ENCODE data around the gene TBCD.

TBCD gene

GRCh38 chr17:82922646-82923045, 170.8 kb downstream of the TBCD start:
- in situ Hi-C loops (cut with MboI; ENCODE audit: low sequenced_read_pairs): no loop called here
- no peaks in the 10 kb centered on the region for H3K27me3 ChIP-seq (ENCODE audit: low read depth)
- H3K9me3 ChIP-seq: no peaks in the 10 kb centered on the region
- H3K4me1 ChIP-seq: no peaks in the 10 kb centered on the region
- no peak for DNase-seq (ENCODE audit: low spot score in 2 of 2)
- no peak overlapping the region for H3K4me3 ChIP-seq
- H3K36me3 ChIP-seq (replicated peaks): peaks cover 85% of the 10 kb centered on the region

GRCh38 chr17:82923366-82924113, 171.7 kb downstream of the TBCD start:
- no peaks in the 10 kb centered on the region for H3K27me3 ChIP-seq (ENCODE audit: low read depth)
- H3K4me1 ChIP-seq: no peaks in the 10 kb centered on the region
- H3K4me3 ChIP-seq: no peak overlapping the region
- H3K36me3 ChIP-seq (replicated peaks): peaks cover 85% of the 10 kb centered on the region
- no peaks in the 10 kb centered on the region for H3K9me3 ChIP-seq
- in situ Hi-C loops (cut with MboI; ENCODE audit: low sequenced_read_pairs): no loop called here
- DNase-seq (ENCODE audit: low spot score in 2 of 2): no peak

GRCh38 chr17:82924214-82924613, 172.3 kb downstream of the TBCD start:
- no peak for DNase-seq (ENCODE audit: low spot score in 2 of 2)
- H3K9me3 ChIP-seq: no peaks in the 10 kb centered on the region
- H3K27me3 ChIP-seq (ENCODE audit: low read depth): no peaks in the 10 kb centered on the region
- no peaks in the 10 kb centered on the region for H3K4me1 ChIP-seq
- peaks cover 85% of the 10 kb centered on the region for H3K36me3 ChIP-seq (replicated peaks)
- H3K4me3 ChIP-seq: no peak overlapping the region
- in situ Hi-C loops (cut with MboI; ENCODE audit: low sequenced_read_pairs): no loop called here

GRCh38 chr17:82924812-82925211, 172.9 kb downstream of the TBCD start:
- DNase-seq (ENCODE audit: low spot score in 2 of 2): no peak
- Histone ChIP-seq H3K4me3 (no peak overlapping the region), H3K4me1 (no peaks in the 10 kb centered on the region), H3K9me3 (no peaks in the 10 kb centered on the region), H3K27me3 (ENCODE audit: low read depth) (no peaks in the 10 kb centered on the region), H3K36me3 (replicated peaks) (peaks cover 85% of the 10 kb centered on the region)
- in situ Hi-C loops (cut with MboI; ENCODE audit: low sequenced_read_pairs): no loop called here

- Histone ChIP-seq H3K27me3 (ENCODE audit: low read depth) (no peaks in the 10 kb centered on the region), H3K36me3 (replicated peaks) (peaks cover 88% of the 10 kb centered on the region), H3K4me3 (no peak overlapping the region), H3K4me1 (no peaks in the 10 kb centered on the region), H3K9me3 (no peaks in the 10 kb centered on the region)
- in situ Hi-C loops (cut with MboI; ENCODE audit: low sequenced_read_pairs): no loop called here
- no peak for DNase-seq (ENCODE audit: low spot score in 2 of 2)
These were observed 173.5 kb downstream of the TBCD start for GRCh38 chr17:82925336-82925735.

GRCh38 chr17:82926081-82926480, 174.2 kb downstream of the TBCD start:
- Histone ChIP-seq H3K27me3 (ENCODE audit: low read depth) (no peaks in the 10 kb centered on the region), H3K9me3 (no peaks in the 10 kb centered on the region), H3K4me3 (no peak overlapping the region), H3K4me1 (no peaks in the 10 kb centered on the region), H3K36me3 (replicated peaks) (peaks cover 94% of the 10 kb centered on the region)
- no peak for DNase-seq (ENCODE audit: low spot score in 2 of 2)
- in situ Hi-C loops (cut with MboI; ENCODE audit: low sequenced_read_pairs): no loop called here

GRCh38 chr17:82926716-82927115, 174.9 kb downstream of the TBCD start:
- in situ Hi-C loops (cut with MboI; ENCODE audit: low sequenced_read_pairs): no loop called here
- H3K4me3 ChIP-seq: no peak overlapping the region
- no peaks in the 10 kb centered on the region for H3K9me3 ChIP-seq
- peaks cover 94% of the 10 kb centered on the region for H3K36me3 ChIP-seq (replicated peaks)
- no peaks in the 10 kb centered on the region for H3K27me3 ChIP-seq (ENCODE audit: low read depth)
- H3K4me1 ChIP-seq: no peaks in the 10 kb centered on the region
- DNase-seq (ENCODE audit: low spot score in 2 of 2): no peak

- no peak overlapping the region for H3K4me3 ChIP-seq
- no peak for DNase-seq (ENCODE audit: low spot score in 2 of 2)
- in situ Hi-C loops (cut with MboI; ENCODE audit: low sequenced_read_pairs): no loop called here
- peaks cover 94% of the 10 kb centered on the region for H3K36me3 ChIP-seq (replicated peaks)
- H3K9me3 ChIP-seq: no peaks in the 10 kb centered on the region
- H3K27me3 ChIP-seq (ENCODE audit: low read depth): no peaks in the 10 kb centered on the region
- H3K4me1 ChIP-seq: no peaks in the 10 kb centered on the region
These were observed 175.4 kb downstream of the TBCD start for GRCh38 chr17:82927311-82927660.

- peaks cover 94% of the 10 kb centered on the region for H3K36me3 ChIP-seq (replicated peaks)
- in situ Hi-C loops (cut with MboI; ENCODE audit: low sequenced_read_pairs): no loop called here
These were observed 176.1 kb downstream of the TBCD start for GRCh38 chr17:82927661-82928601.

GRCh38 chr17:82929011-82929622, 177.3 kb downstream of the TBCD start:
- in situ Hi-C loops (cut with MboI; ENCODE audit: low sequenced_read_pairs): no loop called here
- Histone ChIP-seq H3K4me1 (no peaks in the 10 kb centered on the region), H3K36me3 (replicated peaks) (peaks cover 94% of the 10 kb centered on the region), H3K27me3 (ENCODE audit: low read depth) (no peaks in the 10 kb centered on the region), H3K4me3 (no peak overlapping the region), H3K9me3 (no peaks in the 10 kb centered on the region)
- DNase-seq (ENCODE audit: low spot score in 2 of 2): no peak

More at GRCh38 chr17:82927661-82928601, 176.1 kb downstream of the TBCD start:
- Histone ChIP-seq H3K4me3 (no peak overlapping the region), H3K4me1 (no peaks in the 10 kb centered on the region), H3K27me3 (ENCODE audit: low read depth) (no peaks in the 10 kb centered on the region), H3K9me3 (no peaks in the 10 kb centered on the region)
- DNase-seq (ENCODE audit: low spot score in 2 of 2): no peak

- H3K27me3 ChIP-seq (ENCODE audit: low read depth): no peaks in the 10 kb centered on the region
- H3K4me1 ChIP-seq: no peaks in the 10 kb centered on the region
- H3K4me3 ChIP-seq: no peak overlapping the region
- H3K9me3 ChIP-seq: no peaks in the 10 kb centered on the region
- in situ Hi-C loops (cut with MboI; ENCODE audit: low sequenced_read_pairs): no loop called here
- H3K36me3 ChIP-seq (replicated peaks): peaks cover 94% of the 10 kb centered on the region
- DNase-seq (ENCODE audit: low spot score in 2 of 2): no peak
These were observed 177.8 kb downstream of the TBCD start for GRCh38 chr17:82929676-82930042.

GRCh38 chr17:82930043-82930923, 178.4 kb downstream of the TBCD start:
- Histone ChIP-seq H3K27me3 (ENCODE audit: low read depth) (no peaks in the 10 kb centered on the region), H3K4me3 (no peak overlapping the region), H3K4me1 (no peaks in the 10 kb centered on the region), H3K9me3 (no peaks in the 10 kb centered on the region), H3K36me3 (replicated peaks) (peaks cover 94% of the 10 kb centered on the region)
- DNase-seq (ENCODE audit: low spot score in 2 of 2): no peak
- in situ Hi-C loops (cut with MboI; ENCODE audit: low sequenced_read_pairs): no loop called here

GRCh38 chr17:82930924-82931698, 179.2 kb downstream of the TBCD start:
- no peaks in the 10 kb centered on the region for H3K4me1 ChIP-seq
- peaks cover 98% of the 10 kb centered on the region for H3K36me3 ChIP-seq (replicated peaks)
- in situ Hi-C loops (cut with MboI; ENCODE audit: low sequenced_read_pairs): no loop called here
- H3K27me3 ChIP-seq (ENCODE audit: low read depth): no peaks in the 10 kb centered on the region
- no peak overlapping the region for H3K4me3 ChIP-seq
- DNase-seq (ENCODE audit: low spot score in 2 of 2): no peak
- no peaks in the 10 kb centered on the region for H3K9me3 ChIP-seq

Data from HAP-1 (cell line).